ENCODE data around the gene F2RL3.

F2RL3 gene

DNA sequence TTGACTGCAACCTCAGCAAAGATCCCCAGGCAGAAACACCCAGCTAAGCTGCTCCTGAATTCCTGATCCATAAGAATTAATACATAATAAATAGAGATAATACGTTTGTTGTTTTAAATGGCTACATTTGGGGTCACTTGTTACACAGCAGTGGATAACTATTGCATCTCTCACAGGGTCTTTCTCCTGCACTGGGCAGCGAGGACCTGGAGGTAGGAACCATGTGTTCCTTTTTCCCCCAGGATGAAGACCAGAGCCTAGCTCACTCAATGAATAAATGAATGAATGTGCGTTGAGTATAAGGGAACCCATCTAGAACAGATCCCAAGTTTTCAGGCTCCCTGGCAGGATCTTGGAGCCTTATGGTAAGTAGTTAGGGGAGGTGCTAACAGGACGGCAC lies 30.7 kb downstream of the F2RL3 start:
- TF ChIP-seq, protein P1, sequence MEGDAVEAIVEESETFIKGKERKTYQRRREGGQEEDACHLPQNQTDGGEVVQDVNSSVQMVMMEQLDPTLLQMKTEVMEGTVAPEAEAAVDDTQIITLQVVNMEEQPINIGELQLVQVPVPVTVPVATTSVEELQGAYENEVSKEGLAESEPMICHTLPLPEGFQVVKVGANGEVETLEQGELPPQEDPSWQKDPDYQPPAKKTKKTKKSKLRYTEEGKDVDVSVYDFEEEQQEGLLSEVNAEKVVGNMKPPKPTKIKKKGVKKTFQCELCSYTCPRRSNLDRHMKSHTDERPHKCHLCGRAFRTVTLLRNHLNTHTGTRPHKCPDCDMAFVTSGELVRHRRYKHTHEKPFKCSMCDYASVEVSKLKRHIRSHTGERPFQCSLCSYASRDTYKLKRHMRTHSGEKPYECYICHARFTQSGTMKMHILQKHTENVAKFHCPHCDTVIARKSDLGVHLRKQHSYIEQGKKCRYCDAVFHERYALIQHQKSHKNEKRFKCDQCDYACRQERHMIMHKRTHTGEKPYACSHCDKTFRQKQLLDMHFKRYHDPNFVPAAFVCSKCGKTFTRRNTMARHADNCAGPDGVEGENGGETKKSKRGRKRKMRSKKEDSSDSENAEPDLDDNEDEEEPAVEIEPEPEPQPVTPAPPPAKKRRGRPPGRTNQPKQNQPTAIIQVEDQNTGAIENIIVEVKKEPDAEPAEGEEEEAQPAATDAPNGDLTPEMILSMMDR (IDR thresholded peaks at IDR 0.05; ENCODE audit: low read length, missing control alignments): no peak
- no peak for DNase-seq (ENCODE audit: low read depth)
- H3K4me3 ChIP-seq (replicated peaks; ENCODE audit: low read depth, low read length): no peak overlapping the region

DNA sequence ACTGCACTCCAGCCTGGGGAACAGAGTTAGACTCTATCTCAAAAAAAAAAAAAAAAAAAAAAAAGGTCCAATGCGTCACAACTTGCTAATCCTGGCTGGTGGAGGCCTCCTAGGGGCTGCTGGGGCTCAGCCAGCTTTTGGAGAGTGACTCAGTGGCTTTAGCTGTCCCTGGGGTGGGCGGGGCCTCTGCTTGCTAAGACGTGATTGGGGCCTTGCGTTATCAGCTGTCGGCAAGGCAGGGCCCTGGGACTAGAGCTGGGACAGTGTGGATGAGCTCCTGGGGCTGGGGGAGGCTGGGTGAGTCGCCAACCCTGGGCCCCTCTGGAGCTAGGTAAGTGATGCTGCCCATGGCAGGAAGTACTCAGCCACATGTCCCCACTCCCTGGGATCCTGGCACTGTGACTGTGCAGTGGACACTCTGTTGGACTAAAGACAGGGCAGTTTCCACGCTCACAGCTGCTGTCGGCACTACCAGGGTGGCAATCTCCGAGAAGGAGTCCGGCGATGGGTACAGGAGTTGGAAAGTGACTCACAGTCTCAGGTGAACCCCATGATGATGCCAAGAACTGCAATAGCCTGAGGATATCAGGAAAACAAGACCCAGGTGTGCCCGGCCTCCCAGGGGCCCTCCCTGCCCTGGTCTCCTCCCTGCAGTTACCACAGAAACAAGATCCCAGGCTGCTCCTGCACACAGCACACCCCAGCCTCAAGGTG lies 32.2 kb downstream of the F2RL3 start:
- peak; percentile 81 for DNase-seq (ENCODE audit: low read depth)
- TF ChIP-seq, protein P1 (IDR thresholded peaks at IDR 0.05; ENCODE audit: low read length, missing control alignments): no peak

DNA sequence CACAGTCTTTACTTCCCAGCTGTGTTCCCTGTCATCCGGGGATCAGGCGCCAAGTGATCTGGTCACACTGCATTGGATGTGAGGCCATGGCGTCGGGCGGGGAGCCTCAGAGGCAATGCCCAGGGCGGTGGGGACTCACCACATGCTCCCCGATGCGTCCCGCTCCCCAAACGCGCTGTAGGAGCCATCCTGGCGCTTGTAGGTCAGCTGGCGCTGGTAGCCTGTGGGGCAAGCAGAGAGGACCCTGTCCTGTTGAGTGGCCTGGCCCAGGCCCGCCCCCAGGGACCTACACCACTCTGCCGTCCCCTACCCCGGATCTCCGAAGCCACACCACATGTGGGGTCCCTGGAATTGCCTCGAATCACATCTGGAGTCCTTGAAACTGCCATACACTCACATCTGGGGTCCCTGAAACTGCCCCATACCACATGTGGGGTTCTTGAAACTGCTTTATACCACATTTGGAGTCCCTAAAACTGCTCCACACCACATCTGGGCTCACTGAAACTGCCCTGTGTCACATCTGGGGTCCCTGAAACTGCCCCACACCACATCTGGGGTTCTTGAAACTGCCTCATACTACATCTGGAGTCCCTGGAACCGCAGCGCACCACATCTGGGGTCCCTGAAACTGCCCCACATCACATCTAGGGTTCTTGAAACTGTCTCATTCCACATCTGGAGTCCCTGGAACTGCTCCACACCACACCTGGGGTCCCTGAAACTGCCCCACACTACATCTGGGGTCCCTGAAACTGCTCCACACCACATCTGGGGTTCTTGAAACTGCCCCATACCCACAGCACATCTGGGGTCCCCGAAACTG lies 33.2 kb downstream of the F2RL3 start:
- TF ChIP-seq, protein P1 (IDR thresholded peaks at IDR 0.05; ENCODE audit: low read length, missing control alignments): no peak
- no peak for DNase-seq (ENCODE audit: low read depth)
- H3K4me3 ChIP-seq (replicated peaks; ENCODE audit: low read depth, low read length): no peak overlapping the region

More for the DNA sequence above, 32.2 kb downstream of the F2RL3 start:
- no peak overlapping the region for H3K4me3 ChIP-seq (replicated peaks; ENCODE audit: low read depth, low read length)

DNA sequence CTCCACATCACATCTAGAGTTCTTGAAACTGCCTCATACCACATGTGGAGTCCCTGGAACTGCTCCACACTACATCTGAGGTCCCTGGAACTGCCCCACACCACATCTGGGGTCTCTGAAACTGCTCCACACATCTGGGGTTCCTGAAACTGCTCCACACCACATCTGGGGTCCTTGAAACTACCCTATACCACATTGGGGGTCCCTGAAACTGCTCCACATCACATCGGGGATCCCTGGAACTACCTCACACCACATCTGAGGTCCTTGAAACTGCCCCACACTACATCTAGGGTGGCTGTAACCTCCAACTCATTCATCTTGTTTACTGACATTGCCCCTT lies 33.8 kb downstream of the F2RL3 start:
- TF ChIP-seq, protein P1 (IDR thresholded peaks at IDR 0.05; ENCODE audit: low read length, missing control alignments): no peak
- no peak for DNase-seq (ENCODE audit: low read depth)
- H3K4me3 ChIP-seq (replicated peaks; ENCODE audit: low read depth, low read length): no peak overlapping the region

DNA sequence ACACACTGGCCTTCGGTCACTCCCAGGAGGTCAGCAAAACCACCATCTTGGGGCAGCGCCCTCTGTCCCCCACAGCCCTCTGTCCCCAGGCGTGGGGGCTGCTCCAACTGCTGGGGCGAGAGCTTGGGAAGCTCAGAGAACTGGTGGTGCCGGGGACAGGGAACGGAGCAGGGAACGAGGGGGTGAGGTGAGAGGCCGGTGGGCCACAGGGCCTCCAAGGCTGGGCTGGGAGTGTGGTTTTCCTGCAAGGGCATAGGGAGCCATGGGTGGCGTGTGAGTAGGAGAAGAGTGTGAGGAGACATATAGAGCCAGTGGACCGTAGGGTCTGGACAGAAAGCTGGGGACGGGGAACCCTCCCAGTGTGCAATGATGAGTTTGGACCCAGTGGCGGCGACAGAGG lies 34.1 kb downstream of the F2RL3 start:
- H3K4me3 ChIP-seq (replicated peaks; ENCODE audit: low read depth, low read length): no peak overlapping the region
- no peak for DNase-seq (ENCODE audit: low read depth)
- TF ChIP-seq, protein P1 (IDR thresholded peaks at IDR 0.05; ENCODE audit: low read length, missing control alignments): no peak

DNA sequence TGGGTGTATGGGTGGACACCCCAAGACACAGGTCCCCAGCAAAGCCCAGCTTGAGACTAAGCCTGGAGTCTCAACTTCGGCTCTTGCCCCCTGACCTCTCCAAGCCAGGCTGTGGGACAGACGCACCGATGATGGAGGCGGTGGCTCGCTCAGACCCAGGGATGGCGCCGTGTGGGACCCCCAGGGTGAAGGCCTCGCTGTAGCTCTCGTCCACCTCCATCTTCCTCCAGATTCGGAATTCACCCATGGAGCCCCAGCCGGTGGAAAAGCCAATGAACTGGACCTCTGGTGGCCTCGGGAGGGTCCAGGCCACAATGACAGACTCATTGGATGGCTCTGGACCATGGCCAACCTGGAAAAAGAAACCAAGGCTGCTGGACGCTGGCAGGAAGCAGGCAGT lies 39.1 kb downstream of the F2RL3 start:
- no peak for DNase-seq (ENCODE audit: low read depth)
- H3K4me3 ChIP-seq (replicated peaks; ENCODE audit: low read depth, low read length): no peak overlapping the region
- TF ChIP-seq, protein P1 (IDR thresholded peaks at IDR 0.05; ENCODE audit: low read length, missing control alignments): no peak

Measured in fibroblast of pulmonary artery (primary cell).